Mucosa of stomach (tissue), 1 donor: ENCODE data around the gene ACTN3.
A peak's percentile ranks its signal among the peaks of the same experiment; 100 is the strongest.
"Not testable (repeated sequence)": the region's sequence is repeated elsewhere in the genome, so short reads cannot be mapped to it uniquely, and the experiment has no call there.

Experiments used
- H3K27me3 ChIP-seq: one replicate; pipeline ENCODE4 v1.7.0; 2013; ENCODE audit warnings: mild to moderate bottlenecking, low read length; ENCODE audit not compliant: control insufficient read depth, insufficient read depth
- H3K36me3 ChIP-seq: one replicate; pipeline ENCODE4 v1.7.0; 2013; ENCODE audit warnings: low read length; ENCODE audit not compliant: control insufficient read depth, insufficient read depth
- H3K4me1 ChIP-seq: one replicate; pipeline ENCODE4 v1.7.0; 2013; ENCODE audit warnings: mild to moderate bottlenecking, low read length; ENCODE audit not compliant: control insufficient read depth, insufficient read depth
- H3K4me3 ChIP-seq: one replicate; pipeline ENCODE4 v1.7.0; 2013; ENCODE audit warnings: low read length
- H3K9ac ChIP-seq: one replicate; pipeline ENCODE4 v1.7.0; 2013; ENCODE audit warnings: mild to moderate bottlenecking, low read length, moderate library complexity
- H3K9me3 ChIP-seq: one replicate; pipeline ENCODE4 v1.7.0; 2013; ENCODE audit warnings: mild to moderate bottlenecking, low read length, moderate library complexity; ENCODE audit not compliant: control insufficient read depth
- donor health status: Pancreatic carcinoma.

The ACTN3 gene

DNA sequence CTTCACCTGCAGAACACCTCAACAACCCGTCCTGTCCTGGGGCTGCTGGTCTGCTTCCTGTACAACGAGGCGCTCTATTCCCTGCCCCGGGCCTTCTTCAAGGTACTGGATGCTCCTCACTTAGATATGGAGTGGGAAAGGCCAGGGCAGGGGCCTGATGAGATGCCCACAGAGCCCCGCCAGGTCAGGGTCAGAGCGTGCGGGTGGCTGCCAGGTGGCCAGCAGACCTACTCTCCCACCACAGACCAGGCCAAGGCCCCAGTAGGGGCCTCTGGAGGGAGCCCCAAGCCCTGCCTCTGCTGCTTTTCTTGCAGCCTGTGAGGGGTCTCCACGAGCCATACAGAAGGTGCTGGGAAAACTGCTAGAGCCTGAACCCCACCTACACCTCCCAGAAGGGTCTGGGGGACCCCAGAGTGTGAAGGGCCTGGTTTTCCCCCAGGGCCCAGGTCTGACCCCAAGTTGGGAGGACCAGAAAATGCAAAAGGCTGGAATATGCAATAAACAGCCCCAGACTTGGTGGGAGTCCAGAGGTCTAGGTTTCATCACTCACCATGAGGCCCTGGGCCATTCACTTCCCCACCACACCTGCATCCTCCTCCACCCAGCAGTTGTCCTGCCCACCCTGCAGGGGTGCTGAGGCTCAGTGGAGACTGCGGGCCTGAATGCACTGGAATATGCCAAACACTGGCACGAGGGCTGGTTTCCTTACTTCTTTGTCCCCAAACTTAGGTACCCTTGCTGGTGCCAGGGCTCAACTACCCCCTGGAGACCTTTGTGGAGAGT is 15.6 kb upstream of the ACTN3 start:
- no peaks in the 10 kb centered on the region for H3K27me3 ChIP-seq
- no peaks in the 10 kb centered on the region for H3K4me1 ChIP-seq
- no peaks in the 10 kb centered on the region for H3K36me3 ChIP-seq
- no peak overlapping the region for H3K4me3 ChIP-seq
- no peaks in the 10 kb centered on the region for H3K9me3 ChIP-seq
- no peak overlapping the region for H3K9ac ChIP-seq

DNA sequence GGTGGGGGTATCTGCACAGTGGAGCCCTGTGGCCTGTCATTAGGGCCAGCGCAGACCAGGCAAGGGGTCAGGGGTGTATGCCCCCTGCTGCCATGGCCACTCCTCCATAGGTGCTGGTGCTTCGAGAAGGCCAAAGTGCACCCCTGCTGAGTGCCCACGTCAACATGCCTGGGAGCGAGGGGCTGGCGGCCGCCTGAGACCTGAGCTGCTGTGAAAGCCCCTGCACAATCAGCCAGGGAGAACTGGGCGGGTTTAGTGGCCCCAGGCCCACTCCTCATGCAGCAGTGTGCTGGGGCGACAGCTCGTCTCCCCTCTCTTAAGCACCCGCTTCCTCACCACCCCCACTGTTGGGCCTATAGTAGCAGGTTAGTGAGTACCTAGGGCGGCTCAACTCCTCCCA is 14.9 kb upstream of the ACTN3 start:
- Histone ChIP-seq H3K9me3 (no peaks in the 10 kb centered on the region), H3K27me3 (no peaks in the 10 kb centered on the region), H3K4me3 (no peak overlapping the region), H3K4me1 (no peaks in the 10 kb centered on the region), H3K9ac (no peak overlapping the region), H3K36me3 (no peaks in the 10 kb centered on the region)

DNA sequence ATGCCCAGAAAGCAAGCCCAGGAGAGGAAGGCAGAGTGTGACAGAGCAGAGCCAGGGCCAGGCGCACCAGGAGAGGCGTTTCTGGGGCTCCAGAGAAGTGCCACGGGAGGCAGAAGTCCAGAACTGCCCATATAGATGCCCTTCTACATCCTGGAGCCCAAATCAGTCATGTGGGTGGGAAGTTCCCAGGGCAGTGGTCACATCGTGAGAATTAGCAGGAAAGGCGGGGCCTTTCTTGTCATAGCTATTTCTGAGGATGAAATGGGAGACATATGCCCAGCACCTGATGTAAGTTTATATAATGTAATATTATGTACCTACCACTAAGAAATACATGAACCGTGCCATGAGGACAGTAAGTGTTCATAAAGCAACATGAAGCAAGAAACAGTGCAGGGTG is 13.9 kb upstream of the ACTN3 start:
- H3K36me3 ChIP-seq = no peaks in the 10 kb centered on the region
- H3K4me1 ChIP-seq = no peaks in the 10 kb centered on the region
- H3K9me3 ChIP-seq = no peaks in the 10 kb centered on the region
- no peak overlapping the region for H3K9ac ChIP-seq
- H3K27me3 ChIP-seq = no peaks in the 10 kb centered on the region
- no peak overlapping the region for H3K4me3 ChIP-seq

DNA sequence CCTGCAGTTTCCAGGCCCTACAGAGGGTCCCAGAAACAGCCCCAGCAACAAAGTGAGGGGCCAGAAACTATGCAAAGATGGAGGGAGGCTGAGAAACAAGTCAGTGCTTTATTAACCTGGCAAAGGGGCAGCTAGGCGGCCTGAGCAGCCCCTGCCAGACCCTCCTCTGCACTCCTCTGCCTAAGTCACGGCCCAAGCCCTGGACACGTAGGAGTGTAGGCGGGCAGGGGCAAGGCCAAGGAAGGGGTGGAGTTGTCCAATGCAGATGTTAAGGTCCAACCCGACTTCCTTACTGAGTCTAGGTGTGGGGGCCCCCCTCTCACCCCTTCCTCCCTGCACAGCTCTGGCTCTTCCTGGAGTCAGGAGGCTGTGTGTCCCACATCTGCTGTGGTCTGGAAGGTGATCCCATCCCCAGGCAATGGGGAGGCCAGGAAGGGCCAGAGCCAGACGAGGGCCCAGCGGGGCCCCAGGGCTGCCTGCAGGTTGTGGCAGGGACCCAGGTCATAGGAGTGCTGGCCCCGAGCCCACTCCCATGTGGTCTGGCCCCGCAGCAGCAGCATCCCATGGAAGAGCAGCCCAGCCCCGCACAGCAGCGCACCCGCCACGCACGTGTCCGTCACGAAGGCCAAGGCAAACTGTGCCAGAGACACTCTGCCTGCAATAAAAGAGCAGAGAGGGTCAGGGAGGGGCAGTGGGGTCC is 7.4 kb upstream of the ACTN3 start:
- Histone ChIP-seq H3K36me3 (no peaks in the 10 kb centered on the region), H3K9me3 (no peaks in the 10 kb centered on the region), H3K4me3 (no peak overlapping the region), H3K27me3 (no peaks in the 10 kb centered on the region), H3K9ac (no peak overlapping the region), H3K4me1 (peaks cover 4% of the 10 kb centered on the region)

DNA sequence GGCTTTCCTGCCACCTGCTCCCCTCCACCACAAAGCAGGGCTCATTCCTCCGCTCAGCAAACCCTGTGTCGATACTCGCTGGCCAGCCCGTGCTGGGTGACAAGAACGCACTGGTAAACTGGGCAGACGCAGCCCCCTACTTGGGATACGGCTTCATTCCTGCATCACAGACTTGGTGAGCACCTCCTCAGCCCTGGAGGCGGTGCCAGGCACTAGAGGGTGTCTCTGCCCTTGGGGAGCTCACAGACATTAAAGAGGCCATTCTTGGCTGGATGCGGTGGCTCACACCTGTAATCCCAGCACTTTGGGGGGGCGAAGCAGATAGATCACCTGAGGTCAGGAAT is 6.9 kb upstream of the ACTN3 start:
- H3K27me3 ChIP-seq = no peaks in the 10 kb centered on the region
- H3K36me3 ChIP-seq = no peaks in the 10 kb centered on the region
- H3K4me1 ChIP-seq = peaks cover 5% of the 10 kb centered on the region
- no peak overlapping the region for H3K9ac ChIP-seq
- H3K4me3 ChIP-seq = no peak overlapping the region
- no peaks in the 10 kb centered on the region for H3K9me3 ChIP-seq

DNA sequence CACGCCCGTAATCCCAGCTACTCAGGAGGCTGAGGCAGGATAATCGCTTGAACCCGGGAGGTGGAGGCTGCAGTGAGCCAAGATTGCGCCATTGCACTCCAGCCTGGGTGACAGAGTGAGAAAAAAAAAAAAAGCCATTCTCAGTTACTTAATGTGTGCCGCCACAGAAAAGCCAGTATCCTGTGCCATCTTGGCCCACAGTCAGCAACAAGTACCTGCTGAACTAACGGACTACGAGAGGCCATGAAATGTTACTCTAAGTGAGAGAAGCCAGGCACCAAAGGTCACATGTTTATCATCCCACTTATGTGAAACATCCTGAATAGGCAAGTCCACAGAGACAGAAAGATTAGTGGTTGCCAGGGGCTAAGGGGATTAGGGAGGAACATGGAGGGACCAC is 6.1 kb upstream of the ACTN3 start:
- not testable (repeated sequence) for H3K4me1 ChIP-seq, H3K9ac ChIP-seq, H3K27me3 ChIP-seq, H3K4me3 ChIP-seq, H3K9me3 ChIP-seq, H3K36me3 ChIP-seq

DNA sequence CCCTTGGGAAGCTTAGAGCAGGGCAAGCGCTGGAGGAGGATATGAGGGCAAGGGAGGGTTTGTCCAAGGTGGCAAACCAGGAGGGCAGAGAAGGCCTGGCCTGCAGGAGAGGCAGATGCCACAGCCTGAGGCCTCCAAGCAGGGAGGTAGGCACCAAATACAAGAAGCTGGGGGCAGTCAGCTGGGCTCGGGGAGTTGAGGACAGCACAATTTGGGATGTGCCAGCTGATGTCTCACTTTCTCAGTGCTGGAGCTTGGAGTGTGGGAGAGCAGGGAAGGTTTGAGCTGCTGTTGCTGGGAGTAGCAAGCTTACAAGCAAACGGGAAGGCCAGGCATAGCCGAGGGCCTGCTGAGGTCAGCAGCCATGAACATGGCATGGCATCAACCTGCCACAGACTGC is 4.8 kb upstream of the ACTN3 start:
- peaks cover 7% of the 10 kb centered on the region for H3K27me3 ChIP-seq
- H3K4me3 ChIP-seq = no peak overlapping the region
- peaks cover 12% of the 10 kb centered on the region for H3K4me1 ChIP-seq
- H3K9ac ChIP-seq = no peak overlapping the region
- H3K36me3 ChIP-seq = no peaks in the 10 kb centered on the region
- H3K9me3 ChIP-seq = no peaks in the 10 kb centered on the region

DNA sequence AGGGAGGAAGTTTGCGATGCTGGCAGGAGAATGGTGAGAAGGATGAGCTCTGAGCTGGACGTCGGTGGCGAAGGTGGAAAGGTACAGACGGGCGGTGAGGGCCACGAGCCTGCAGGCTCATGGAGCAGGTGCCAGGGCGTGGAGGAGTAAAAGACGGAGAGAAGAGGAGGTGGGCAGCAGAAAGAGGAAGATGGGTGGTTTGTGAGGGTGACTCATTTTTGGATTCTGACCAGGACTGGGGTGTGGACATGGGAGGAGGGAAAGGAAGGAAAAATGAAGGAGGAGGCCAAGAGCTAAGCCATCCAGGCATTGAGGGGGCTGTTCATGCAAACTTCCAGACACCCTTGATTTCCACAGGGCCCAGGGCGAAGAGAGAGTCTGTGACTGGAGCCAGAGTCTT is 4.3 kb upstream of the ACTN3 start:
- H3K4me1 ChIP-seq = peaks cover 12% of the 10 kb centered on the region

DNA sequence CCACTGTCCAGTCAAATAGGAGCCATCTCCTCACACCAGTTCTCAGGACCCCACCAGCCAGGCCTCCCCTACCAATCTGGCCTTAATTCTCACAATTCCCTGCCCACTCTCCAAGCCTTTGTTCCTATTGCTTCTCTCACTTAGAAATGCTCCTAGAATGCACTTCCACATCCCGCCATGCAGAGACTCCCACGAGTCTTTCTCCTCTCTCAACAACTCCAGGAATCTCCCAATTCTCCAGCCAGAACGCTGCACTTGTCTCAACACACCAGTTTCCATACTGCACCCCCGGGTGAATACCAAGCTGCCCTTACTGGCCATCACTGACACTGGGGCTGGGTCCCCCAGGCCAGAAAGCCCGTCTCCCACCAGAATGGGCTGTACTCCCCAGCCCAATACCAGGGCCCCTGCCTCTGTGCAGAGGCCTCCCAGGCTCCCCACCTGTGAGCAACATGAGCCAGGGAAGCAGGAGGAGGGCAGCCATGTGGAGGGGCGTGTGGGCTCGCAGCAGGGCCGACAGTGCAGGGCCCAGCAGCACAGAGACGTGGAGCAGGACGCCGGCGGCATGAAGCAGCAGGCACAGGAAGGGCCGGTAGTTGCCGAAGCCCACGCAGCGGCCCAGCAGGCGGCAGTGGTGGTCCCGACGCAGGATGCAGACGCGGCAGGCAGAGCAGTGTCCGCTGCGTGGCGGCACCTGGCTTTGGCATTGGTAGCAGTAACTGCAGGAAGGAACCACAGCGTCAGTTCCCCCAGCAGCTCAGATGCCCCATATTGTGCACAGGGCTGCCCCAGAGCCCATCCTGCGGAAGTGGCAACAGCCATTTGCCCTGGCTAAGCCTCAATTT is 3.2 kb upstream of the ACTN3 start:
- no peak overlapping the region for H3K4me3 ChIP-seq
- peaks cover 11% of the 10 kb centered on the region for H3K27me3 ChIP-seq
- no peaks in the 10 kb centered on the region for H3K9me3 ChIP-seq
- H3K4me1 ChIP-seq = peaks cover 12% of the 10 kb centered on the region
- peak overlapping the region; percentile 8 for H3K9ac ChIP-seq
- no peaks in the 10 kb centered on the region for H3K36me3 ChIP-seq

More for the DNA sequence above, 4.3 kb upstream of the ACTN3 start:
- Histone ChIP-seq H3K36me3 (no peaks in the 10 kb centered on the region), H3K9me3 (no peaks in the 10 kb centered on the region), H3K4me3 (no peak overlapping the region), H3K27me3 (peaks cover 11% of the 10 kb centered on the region), H3K9ac (no peak overlapping the region)

DNA sequence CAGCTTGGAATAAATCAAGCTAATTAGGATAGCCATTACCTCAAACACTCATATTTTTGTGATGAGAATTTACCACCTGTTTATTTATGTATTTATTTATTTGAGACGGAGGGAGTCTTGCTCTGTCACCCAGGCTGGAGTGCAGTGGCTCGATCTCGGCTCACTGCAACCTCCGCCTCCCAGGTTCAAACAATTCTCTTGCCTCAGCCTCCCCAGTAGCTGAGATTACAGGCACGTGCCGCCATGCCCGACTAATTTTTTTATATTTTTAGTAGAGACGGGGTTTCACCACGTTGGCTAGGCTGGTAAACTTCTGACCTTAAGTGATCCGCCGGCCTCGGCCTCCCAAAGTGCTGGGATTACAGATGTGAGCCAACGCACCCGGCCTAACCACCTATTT is 1.8 kb upstream of the ACTN3 start:
- not testable (repeated sequence) for H3K4me3 ChIP-seq, H3K36me3 ChIP-seq, H3K9me3 ChIP-seq
- peaks cover 11% of the 10 kb centered on the region for H3K27me3 ChIP-seq
- H3K9ac ChIP-seq = peak overlapping the region; percentile 79
- H3K4me1 ChIP-seq = peaks cover 12% of the 10 kb centered on the region

DNA sequence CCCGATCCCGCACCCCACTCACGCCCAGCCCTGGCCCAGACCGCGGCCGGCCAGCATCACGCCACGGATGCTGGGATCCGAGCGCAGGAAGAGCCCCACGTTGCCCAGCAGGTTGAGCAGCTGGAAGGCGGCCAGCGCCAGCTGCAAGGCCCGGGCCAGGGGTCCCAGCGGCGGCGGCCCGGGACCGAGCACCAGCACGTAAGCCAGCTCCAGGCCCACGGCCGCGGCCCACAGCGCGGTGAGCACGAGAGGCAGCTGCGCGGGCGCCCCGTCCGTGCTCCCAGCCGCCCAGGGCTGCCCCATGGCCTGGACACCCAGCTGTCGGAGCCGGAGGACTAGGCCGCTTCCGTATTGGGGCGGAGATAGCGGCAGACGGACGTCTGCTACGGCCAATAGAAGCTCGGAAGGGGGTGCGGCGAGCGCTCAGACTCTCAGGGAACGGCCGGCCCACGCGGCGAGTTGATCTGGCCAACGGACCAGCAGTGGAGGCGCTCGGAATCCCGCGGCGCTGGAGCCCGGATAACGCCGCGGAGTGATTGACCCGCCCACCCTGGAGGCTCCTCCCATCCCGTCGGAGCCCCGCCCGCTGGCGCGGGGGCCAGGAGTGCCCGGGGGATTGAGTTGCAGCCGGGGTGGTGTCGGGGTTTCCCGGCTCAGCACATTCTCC is 869 bp upstream of the ACTN3 start, which contains the start of gene ZDHHC24:
TSS of gene ZDHHC24 (minus strand) at position 348 of the 667 bp plus-strand sequence. CDS start at position 303, 45 bp downstream.
- Histone ChIP-seq H3K9ac (peak within 1 kb of the TSS; percentile 79), H3K4me3 (peak within 1 kb of the TSS; percentile 61), H3K9me3 (no peaks in the 10 kb centered on the region), H3K27me3 (peaks cover 11% of the 10 kb centered on the region), H3K4me1 (peaks cover 12% of the 10 kb centered on the region), H3K36me3 (no peaks in the 10 kb centered on the region)
